Measurements from ENCODE around the gene ATP13A1.
"Not testable (repeated sequence)": the region's sequence is repeated elsewhere in the genome, so short reads cannot be mapped to it uniquely, and the experiment has no call there.

ATP13A1 gene

GRCh38 chr19:19663256-19664120, at the start of gene ATP13A1:
ATP13A1 (minus strand) TSS chr19:19663676; CDS start chr19:19663666, 10 bp downstream.
- peak; percentile 97 for DNase-seq

DNA sequence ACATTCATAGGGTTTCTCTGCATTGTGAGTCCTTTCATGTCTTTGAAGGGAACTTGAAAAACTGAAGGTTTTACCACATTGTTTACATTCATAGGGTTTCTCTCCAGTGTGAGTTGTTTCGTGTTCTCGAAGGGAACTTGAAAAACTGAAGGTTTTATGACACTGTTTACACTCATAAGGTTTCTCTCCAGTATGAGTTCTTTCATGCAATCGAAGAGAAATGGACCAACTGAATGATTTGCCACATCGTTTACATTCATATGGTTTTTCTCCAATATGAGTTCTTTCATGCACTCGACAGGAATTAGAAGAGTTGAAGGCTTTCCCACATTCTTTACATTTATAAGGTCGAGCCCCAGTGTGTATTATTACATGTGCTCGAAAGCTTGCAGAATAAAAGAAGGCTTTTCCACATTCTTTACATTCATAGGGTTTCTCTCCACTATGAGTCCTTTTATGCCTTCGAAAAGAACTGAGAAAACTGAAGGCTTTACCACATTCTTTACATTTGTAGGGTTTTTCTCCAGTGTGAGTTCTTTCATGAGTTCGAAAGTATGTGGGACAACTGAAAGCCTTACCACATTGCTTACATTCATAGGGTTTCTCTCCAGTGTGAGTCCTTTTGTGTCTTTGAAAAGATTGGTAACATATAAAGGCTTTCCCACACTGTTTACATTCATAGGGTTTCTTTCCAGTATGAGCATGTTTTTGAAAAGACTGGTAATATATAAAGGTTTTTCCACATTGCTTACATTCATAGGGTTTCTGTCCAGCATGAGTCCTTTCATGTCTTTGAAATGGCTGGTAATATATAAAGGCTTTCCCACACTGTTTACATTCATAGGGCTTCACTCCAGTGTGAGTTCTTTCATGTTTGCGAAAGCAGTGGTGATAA, 48.7 kb upstream of the ATP13A1 start:
- DNase-seq = no peak

- no peak for DNase-seq
Observed at GRCh38 chr19:19711306-19711933, 47.9 kb upstream of the ATP13A1 start.

- no peak for DNase-seq
Observed at GRCh38 chr19:19710506-19710905, 47.0 kb upstream of the ATP13A1 start.

- DNase-seq = no peak
Observed at GRCh38 chr19:19704836-19705235, 41.4 kb upstream of the ATP13A1 start.

DNA sequence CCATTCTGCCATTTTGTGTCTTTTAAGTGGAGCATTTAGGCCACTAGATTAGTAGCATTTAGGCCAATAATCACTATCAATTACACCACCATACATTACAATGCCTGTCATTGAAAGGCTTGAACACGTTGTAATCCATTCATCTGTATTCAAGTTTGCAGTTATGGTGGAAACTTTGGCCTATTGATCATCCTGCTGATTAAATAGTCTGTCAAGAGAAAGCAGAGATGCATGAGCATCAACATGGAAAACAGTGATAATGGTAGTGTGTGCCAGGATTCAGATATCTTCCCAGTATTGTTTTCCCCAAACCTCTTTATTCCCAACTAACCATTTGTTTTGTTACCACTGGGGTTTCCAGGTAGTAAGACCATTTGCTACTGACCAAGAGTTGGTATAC, 37.0 kb upstream of the ATP13A1 start:
- not testable (repeated sequence) for DNase-seq

GRCh38 chr19:19697589-19697988, 34.1 kb upstream of the ATP13A1 start:
- no peak for DNase-seq

GRCh38 chr19:19696386-19696785, 32.9 kb upstream of the ATP13A1 start:
- no peak for DNase-seq

DNA sequence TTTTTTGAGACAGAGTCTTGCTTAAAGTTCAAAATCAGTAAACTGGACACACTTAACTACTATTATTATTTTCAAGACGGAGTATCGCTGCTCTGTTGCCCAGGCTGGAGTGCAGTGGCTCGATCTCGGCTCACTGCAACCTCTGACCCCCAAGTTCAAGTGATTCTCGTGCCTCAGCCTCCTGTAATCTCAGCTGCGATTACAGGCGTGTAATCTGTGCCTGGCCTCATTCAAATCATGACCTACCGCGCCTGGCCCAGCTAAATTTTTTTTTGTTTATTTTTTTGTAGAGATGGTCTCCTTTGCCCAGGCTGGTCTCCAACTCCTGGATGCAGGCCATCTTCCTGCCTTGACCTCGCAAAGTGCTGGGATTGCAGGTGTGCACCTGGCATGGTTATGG, 28.2 kb upstream of the ATP13A1 start:
- DNase-seq = no peak

- not testable (repeated sequence) for DNase-seq
Observed at GRCh38 chr19:19689023-19689422, 25.5 kb upstream of the ATP13A1 start.

DNA sequence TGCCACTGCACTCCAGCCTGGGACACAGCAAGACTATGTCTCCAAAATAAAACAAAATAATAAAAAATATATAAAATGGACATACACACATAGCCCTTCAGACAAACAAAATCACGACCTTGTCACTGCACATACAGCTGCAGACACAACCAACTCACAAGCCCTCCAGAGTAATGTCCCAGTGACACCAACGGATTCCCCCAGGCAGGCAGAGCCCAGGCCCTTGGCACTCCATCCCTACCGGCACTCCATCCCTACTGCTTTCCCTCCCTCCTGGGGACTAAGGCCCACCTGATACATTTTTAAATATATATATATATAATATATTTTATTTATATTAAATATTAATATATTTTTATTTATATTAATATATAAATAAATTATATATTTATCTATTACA, 23.6 kb upstream of the ATP13A1 start:
- no peak for DNase-seq

DNA sequence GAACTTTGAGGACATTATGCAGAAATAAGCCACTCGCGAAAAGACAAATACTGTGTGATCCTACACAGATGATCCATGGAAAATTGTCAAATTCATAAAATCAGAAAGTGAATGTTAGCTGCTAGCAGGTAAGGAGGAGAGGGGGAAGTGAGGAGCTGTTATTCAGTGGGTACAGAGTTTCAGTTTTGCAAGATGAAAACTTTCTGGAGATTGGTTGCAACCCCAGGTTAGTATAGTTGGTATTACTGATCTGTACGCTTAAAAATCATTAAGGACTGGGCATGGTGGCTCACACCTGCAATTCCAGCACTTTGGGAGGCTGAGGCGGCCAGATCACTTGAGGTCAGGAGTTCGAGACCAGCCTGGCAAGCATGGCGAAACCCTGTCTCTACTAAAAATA, 23.1 kb upstream of the ATP13A1 start:
- no peak for DNase-seq

DNA sequence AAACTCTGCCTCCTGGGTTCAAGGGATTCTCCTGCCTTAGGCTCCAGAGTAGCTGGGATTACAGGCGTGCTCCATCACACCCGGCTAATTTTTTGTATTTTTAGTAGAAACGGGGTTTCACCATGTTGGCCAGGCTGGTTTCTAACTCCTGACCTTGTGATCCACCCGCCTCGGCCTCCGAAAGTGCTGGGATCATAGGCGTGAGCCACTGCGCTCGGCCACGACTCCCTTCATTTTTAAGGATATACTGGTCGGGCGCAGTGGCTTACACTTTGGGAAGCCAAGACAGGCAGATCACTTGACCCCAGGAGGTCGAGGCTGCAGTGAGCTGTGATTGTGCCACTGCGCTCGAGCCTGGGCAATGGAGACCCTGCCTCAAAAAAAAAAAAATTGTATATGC, 22.6 kb upstream of the ATP13A1 start:
- not testable (repeated sequence) for DNase-seq

DNA sequence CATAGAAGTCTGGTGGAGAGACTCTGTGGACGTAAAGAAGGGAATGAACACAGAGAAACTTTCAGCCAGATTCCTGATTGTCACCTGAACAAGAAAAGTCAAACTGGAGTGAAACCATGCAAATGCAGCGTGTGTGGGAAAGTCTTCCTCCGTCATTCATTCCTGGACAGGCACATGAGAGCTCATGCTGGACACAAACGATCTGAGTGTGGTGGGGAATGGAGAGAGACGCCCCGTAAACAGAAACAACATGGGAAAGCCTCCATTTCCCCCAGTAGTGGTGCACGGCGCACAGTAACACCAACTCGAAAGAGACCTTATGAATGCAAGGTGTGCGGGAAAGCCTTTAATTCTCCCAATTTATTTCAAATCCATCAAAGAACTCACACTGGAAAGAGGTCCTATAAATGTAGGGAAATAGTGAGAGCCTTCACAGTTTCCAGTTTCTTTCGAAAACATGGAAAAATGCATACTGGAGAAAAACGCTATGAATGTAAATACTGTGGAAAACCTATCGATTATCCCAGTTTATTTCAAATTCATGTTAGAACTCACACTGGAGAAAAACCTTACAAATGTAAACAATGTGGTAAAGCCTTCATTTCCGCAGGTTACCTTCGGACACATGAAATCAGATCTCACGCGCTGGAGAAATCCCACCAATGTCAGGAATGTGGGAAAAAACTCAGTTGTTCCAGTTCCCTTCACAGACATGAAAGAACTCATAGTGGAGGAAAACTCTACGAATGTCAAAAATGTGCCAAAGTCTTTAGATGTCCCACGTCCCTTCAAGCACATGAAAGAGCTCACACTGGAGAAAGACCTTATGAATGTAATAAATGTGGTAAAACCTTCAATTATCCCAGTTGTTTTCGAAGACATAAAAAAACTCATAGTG, 15.9 kb upstream of the ATP13A1 start:
- DNase-seq = no peak

DNA sequence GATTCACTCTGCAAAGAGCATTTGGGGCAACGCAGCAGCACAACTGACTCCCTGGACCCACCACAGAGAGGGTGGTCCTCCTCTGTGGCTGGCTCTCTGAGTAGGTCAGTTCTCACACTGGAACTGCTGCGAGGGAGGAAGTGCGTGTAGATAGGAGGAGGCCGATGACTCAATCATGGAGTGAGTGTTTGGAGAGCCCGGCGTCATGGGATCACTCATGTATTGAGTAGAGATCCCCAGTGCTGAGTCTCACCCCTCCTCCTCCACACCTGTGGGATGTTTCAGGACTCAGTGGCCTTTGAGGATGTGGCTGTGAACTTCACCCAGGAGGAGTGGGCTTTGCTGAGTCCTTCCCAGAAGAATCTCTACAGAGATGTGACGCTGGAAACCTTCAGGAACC, 14.1 kb upstream of the ATP13A1 start:
- DNase-seq = no peak

- no peak for DNase-seq
Observed at GRCh38 chr19:19674315-19674714, 10.8 kb upstream of the ATP13A1 start.

DNA sequence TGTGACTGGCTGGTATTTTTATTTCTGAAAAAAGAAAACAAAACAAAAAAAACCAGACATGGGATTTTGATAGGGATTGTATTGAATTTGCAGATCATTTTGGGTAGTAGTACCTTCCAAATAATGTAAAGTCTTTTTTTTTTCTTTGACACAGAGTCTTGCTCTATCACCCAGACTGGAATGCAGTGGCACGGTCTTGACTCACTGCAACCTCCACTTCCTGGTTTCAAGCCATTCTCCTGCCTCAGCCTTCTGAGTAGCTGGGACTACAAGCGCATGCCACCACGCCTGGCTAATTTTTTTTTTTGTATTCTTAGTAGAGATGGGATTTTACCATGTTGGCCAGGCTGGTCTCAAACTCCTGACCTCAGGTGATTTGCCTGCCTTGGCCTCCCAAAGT, 9.3 kb upstream of the ATP13A1 start:
- DNase-seq = no peak

DNA sequence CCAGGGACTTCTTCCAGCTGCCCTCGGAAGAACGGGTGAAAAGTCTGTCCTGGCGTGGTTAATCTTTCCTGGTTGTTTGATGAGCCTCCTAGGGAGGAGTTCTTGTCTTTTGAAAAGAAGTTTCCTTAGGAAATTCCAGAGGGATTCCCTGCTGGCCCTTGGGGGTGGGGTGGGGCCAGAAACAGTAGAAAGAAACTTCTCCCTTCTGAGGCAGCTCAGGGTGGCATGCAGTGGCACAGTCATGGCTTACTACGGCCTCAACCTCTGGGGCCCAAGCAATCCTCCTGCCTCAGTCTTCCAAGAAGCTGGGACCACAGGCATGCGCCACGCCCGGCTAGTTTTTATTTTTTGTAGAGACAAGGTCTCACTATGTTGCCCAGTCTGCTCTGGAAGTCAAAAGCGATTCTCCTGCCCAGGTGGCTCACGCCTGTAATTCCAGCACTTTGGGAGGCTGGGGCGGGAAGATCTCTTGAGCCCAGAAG, 6.6 kb upstream of the ATP13A1 start:
- DNase-seq = no peak

DNA sequence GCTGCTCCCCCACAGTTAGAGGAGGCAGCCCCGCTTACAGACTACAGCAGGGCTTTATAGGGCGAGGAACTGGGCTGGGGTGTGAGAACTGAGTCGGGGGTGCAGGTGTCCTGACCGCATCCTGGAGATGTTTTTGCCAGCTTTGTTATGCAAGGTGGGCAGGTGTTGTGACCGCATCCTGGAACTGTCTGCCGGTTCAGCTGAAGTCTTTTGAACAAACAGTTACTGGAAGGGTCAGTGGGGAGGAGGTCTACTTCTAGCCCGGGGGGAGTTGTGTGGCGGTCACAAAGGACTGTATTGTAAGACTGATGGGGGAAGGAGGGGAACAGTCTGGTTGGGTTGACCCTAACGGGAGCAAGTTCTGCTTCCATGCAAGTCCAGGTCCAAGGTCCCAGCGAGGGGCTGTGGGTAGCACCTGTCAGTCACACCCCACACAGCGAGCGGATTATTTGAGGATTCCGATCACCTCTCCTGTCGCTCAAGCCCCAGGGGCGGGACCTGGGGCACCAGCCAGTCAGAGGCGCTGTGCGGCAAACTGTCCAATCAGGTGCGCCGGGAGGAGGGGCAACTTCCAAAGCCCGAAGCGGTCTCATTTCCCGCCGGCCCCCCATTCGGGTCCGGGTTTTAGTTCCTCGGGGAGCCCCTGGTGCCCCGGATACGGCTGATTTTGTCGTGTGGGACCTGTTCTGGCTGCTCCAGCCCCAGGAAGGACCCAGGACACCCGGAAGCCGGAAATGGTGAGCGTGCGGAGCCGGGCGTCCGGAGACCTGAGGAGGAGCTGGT, 4.9 kb upstream of the ATP13A1 start, which contains the start of gene ZNF101:
TSS of gene ZNF101 (plus strand) at position 610 of the 783 bp plus-strand sequence. CDS start at position 735, 125 bp downstream.
- peak; percentile 91 for DNase-seq

DNA sequence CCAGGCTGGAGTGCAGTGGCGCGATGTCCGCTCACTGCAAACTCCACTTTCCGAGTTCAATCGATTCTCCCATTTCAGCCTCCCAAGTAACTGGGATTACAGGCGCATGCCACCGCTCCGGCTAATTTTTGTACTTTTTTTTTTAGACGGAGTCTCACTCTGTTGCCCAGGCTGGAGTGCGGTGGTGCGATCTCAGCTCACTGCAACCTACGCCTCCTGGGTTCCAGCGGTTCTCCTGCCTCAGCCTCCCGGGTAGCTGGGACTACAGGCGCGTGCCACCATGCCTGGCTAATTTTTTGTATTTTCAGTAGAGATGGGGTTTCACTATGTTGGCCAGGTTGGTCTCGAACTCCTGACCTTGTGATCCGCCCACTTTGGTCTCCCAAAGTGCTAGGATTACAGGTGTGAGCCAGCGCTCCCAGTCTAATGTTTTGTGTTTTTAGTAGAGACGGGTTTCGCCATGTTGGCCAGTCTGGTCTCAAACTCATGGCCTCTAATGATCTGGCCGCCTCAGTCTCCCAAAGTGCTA, 2.0 kb upstream of the ATP13A1 start:
- DNase-seq = not testable (repeated sequence)

GRCh38 chr19:19662871-19663255, 613 bp downstream of the ATP13A1 start:
- DNase-seq = no peak

Data from GDM1 (cell line).